SJSA1 (cell line): ENCODE results near the gene SASH1. TPM values are rescaled to one million over a fixed set of nuclear protein-coding genes. Genes with fewer than 3 reads are reported as not detected.
A peak's percentile ranks its signal among the peaks of the same experiment; 100 is the strongest.

Source experiments
- DNase-seq, 2 experiments: peaks; one replicate each; pipeline ENCODE4 v3.0.0-alpha.2; 2015 to 2020; ENCODE audit warnings: low spot score in 2 of 2, low read depth in 1 of 2
- H3K27ac ChIP-seq: fragments of 250-450 bp; sonication (Bioruptor Pico); 2 replicates; pipeline ENCODE4 v1.5.1; 2020; ENCODE audit warnings: mild to moderate bottlenecking, moderate library complexity
- H3K27me3 ChIP-seq: fragments of 250-450 bp; sonication (Bioruptor Pico); replicated peaks from 2 replicates; pipeline ENCODE4 v1.5.1; 2020; ENCODE audit warnings: mild to moderate bottlenecking, moderate library complexity
- H3K36me3 ChIP-seq: fragments of 250-450 bp; sonication (Bioruptor Pico); 2 replicates; pipeline ENCODE4 v1.5.1; 2020; ENCODE audit warnings: mild to moderate bottlenecking
- H3K4me1 ChIP-seq: fragments of 250-450 bp; sonication (Bioruptor Pico); replicated peaks from 2 replicates; pipeline ENCODE4 v1.6.1; 2021; ENCODE audit warnings: mild to moderate bottlenecking
- H3K4me3 ChIP-seq: fragments of 250-450 bp; sonication (Bioruptor Pico); 2 replicates; pipeline ENCODE4 v1.5.1; 2020; ENCODE audit warnings: mild to moderate bottlenecking
- H3K9me3 ChIP-seq: fragments of 250-450 bp; sonication (Bioruptor Pico); replicated peaks from 2 replicates; pipeline ENCODE4 v1.5.1; 2020; ENCODE audit warnings: mild to moderate bottlenecking
- total RNA-seq: library from RNA; depleted of rRNA; stranded (reverse); fragments of >200 nt; shearing (Covaris generic); gene quantifications from 2 replicates; pipeline ENCODE4 v1.2.3, GENCODE V29; 2014

The SASH1 gene
- total RNA-seq, 1 experiment from 2014 or later, result 10.4 TPM

- H3K4me1 ChIP-seq, result peaks cover 14% of the 10 kb centered on the region
- no peak overlapping the region for H3K4me3 ChIP-seq
- DNase-seq, result no peak
- H3K27me3 ChIP-seq, result no peaks in the 10 kb centered on the region
- H3K36me3 ChIP-seq, result no peaks in the 10 kb centered on the region
- no peaks in the 10 kb centered on the region for H3K9me3 ChIP-seq
- H3K27ac ChIP-seq, result no peak overlapping the region; the same call in 1 of the 2 replicates
Measured at GRCh38 chr6:148316308-148316707, 26.3 kb upstream of the SASH1 start.

- peak overlapping the region; percentile 87 for H3K27ac ChIP-seq
- H3K36me3 ChIP-seq, result no peaks in the 10 kb centered on the region
- H3K9me3 ChIP-seq, result no peaks in the 10 kb centered on the region
- H3K4me3 ChIP-seq, result no peak overlapping the region
- no peak for DNase-seq
- H3K27me3 ChIP-seq, result no peaks in the 10 kb centered on the region
- peaks cover 14% of the 10 kb centered on the region for H3K4me1 ChIP-seq
Measured at GRCh38 chr6:148317051-148317450, 25.6 kb upstream of the SASH1 start.

- Histone ChIP-seq H3K4me3 (no peak overlapping the region), H3K9me3 (no peaks in the 10 kb centered on the region), H3K4me1 (peaks cover 14% of the 10 kb centered on the region), H3K27me3 (no peaks in the 10 kb centered on the region), H3K27ac (peak overlapping the region; percentile 87), H3K36me3 (no peaks in the 10 kb centered on the region)
- peak in 1 of 2 experiments; percentile 64 for DNase-seq
Measured at GRCh38 chr6:148317739-148318138, 24.9 kb upstream of the SASH1 start.

GRCh38 chr6:148322704-148323103 lies 19.9 kb upstream of the SASH1 start:
- no peak for DNase-seq
- Histone ChIP-seq H3K4me1 (peaks cover 8% of the 10 kb centered on the region; the same call in 1 of the 2 replicates), H3K36me3 (no peaks in the 10 kb centered on the region), H3K9me3 (no peaks in the 10 kb centered on the region), H3K27ac (no peak overlapping the region), H3K27me3 (no peaks in the 10 kb centered on the region), H3K4me3 (no peak overlapping the region)

- H3K27ac ChIP-seq, result no peak overlapping the region
Measured at GRCh38 chr6:148323344-148323743, 19.3 kb upstream of the SASH1 start.

GRCh38 chr6:148324297-148324985 lies 18.2 kb upstream of the SASH1 start:
- DNase-seq, result no peak
- Histone ChIP-seq H3K27me3 (no peaks in the 10 kb centered on the region), H3K4me3 (no peak overlapping the region), H3K9me3 (no peaks in the 10 kb centered on the region), H3K36me3 (no peaks in the 10 kb centered on the region), H3K27ac (no peak overlapping the region), H3K4me1 (peaks cover 7% of the 10 kb centered on the region)

More at GRCh38 chr6:148323344-148323743, 19.3 kb upstream of the SASH1 start:
- H3K36me3 ChIP-seq, result no peaks in the 10 kb centered on the region
- no peaks in the 10 kb centered on the region for H3K27me3 ChIP-seq
- DNase-seq, result no peak
- H3K4me3 ChIP-seq, result no peak overlapping the region
- peaks cover 3% of the 10 kb centered on the region; the same call in 1 of the 2 replicates for H3K4me1 ChIP-seq
- no peaks in the 10 kb centered on the region for H3K9me3 ChIP-seq

- Histone ChIP-seq H3K27me3 (no peaks in the 10 kb centered on the region), H3K4me3 (no peak overlapping the region), H3K36me3 (no peaks in the 10 kb centered on the region), H3K4me1 (peaks cover 15% of the 10 kb centered on the region), H3K9me3 (no peaks in the 10 kb centered on the region), H3K27ac (no peak overlapping the region)
- no peak for DNase-seq
Measured at GRCh38 chr6:148325316-148326068, 17.1 kb upstream of the SASH1 start.

- Histone ChIP-seq H3K4me3 (no peak overlapping the region), H3K27me3 (no peaks in the 10 kb centered on the region), H3K4me1 (peaks cover 15% of the 10 kb centered on the region), H3K36me3 (no peaks in the 10 kb centered on the region), H3K27ac (no peak overlapping the region), H3K9me3 (no peaks in the 10 kb centered on the region)
- DNase-seq, result no peak
Measured at GRCh38 chr6:148328876-148329555, 13.6 kb upstream of the SASH1 start.

- peaks cover 13% of the 10 kb centered on the region for H3K4me1 ChIP-seq
- H3K9me3 ChIP-seq, result no peaks in the 10 kb centered on the region
- no peak for DNase-seq
- no peak overlapping the region for H3K4me3 ChIP-seq
- no peaks in the 10 kb centered on the region for H3K27me3 ChIP-seq
- no peaks in the 10 kb centered on the region for H3K36me3 ChIP-seq
- no peak overlapping the region for H3K27ac ChIP-seq
Measured at GRCh38 chr6:148329596-148330381, 12.8 kb upstream of the SASH1 start.

- DNase-seq, result no peak
Measured at GRCh38 chr6:148332088-148332487, 10.6 kb upstream of the SASH1 start.

GRCh38 chr6:148336901-148337300 lies 5.7 kb upstream of the SASH1 start:
- no peaks in the 10 kb centered on the region for H3K9me3 ChIP-seq
- H3K4me3 ChIP-seq, result no peak overlapping the region
- peaks cover 3% of the 10 kb centered on the region for H3K4me1 ChIP-seq
- no peaks in the 10 kb centered on the region for H3K27me3 ChIP-seq
- H3K36me3 ChIP-seq, result no peaks in the 10 kb centered on the region; the same call in 1 of the 2 replicates
- H3K27ac ChIP-seq, result no peak overlapping the region
- no peak for DNase-seq

More at GRCh38 chr6:148332088-148332487, 10.6 kb upstream of the SASH1 start:
- no peaks in the 10 kb centered on the region for H3K9me3 ChIP-seq
- no peak overlapping the region for H3K27ac ChIP-seq
- no peak overlapping the region for H3K4me3 ChIP-seq
- H3K4me1 ChIP-seq, result peaks cover 11% of the 10 kb centered on the region
- H3K27me3 ChIP-seq, result no peaks in the 10 kb centered on the region
- no peaks in the 10 kb centered on the region for H3K36me3 ChIP-seq

- Histone ChIP-seq H3K36me3 (no peaks in the 10 kb centered on the region; the same call in 1 of the 2 replicates), H3K27ac (no peak overlapping the region), H3K27me3 (no peaks in the 10 kb centered on the region), H3K4me3 (no peak overlapping the region), H3K4me1 (peaks cover 21% of the 10 kb centered on the region), H3K9me3 (no peaks in the 10 kb centered on the region)
- DNase-seq, result no peak
Measured at GRCh38 chr6:148339766-148340165, 2.9 kb upstream of the SASH1 start.

- Histone ChIP-seq H3K27me3 (no peaks in the 10 kb centered on the region), H3K27ac (no peak overlapping the region), H3K36me3 (no peaks in the 10 kb centered on the region; the same call in 1 of the 2 replicates), H3K4me3 (no peak overlapping the region), H3K4me1 (peaks cover 21% of the 10 kb centered on the region), H3K9me3 (no peaks in the 10 kb centered on the region)
- DNase-seq, result no peak
Measured at GRCh38 chr6:148340586-148341297, 1.9 kb upstream of the SASH1 start.
